Endothelial cell of umbilical vein (primary cell): Measurements from ENCODE around the gene MYL5. TPM values are rescaled to one million over a fixed set of nuclear protein-coding genes. Genes with fewer than 3 reads are reported as not detected.

Experiments used
- BruUV-seq: library from RNA; stranded (reverse); fragments of 400-500 nt; replicated peaks from 2 replicates; lab custom pipeline; 2021; lab: Mats Ljungman, UMichigan
- CTCF ChIA-PET: fragments of 300-600, 350-600 bp; sonication (Branson Sonifier 250); formaldehyde crosslinking; loops from one replicate; lab custom pipeline; 2021; ENCODE audit warnings: antibody characterized with exemption, inconsistent platforms; lab: Charles Lee
- POLR2A ChIA-PET: fragments of 300-600, 350-600 bp; sonication (Branson Sonifier 250); formaldehyde crosslinking; loops from one replicate; lab custom pipeline; 2021; ENCODE audit warnings: antibody characterized with exemption, inconsistent platforms; lab: Charles Lee
- DNase-seq: peaks from one replicate; pipeline ENCODE4 v3.0.0-alpha.2; 2011; ENCODE audit warnings: low read depth, low spot score
- FAIRE-seq: peaks from 2 replicates; lab custom pipeline; 2011; peaks lifted over from hg19 to GRCh38; lab: Jason Lieb, UNC
- H2AFZ ChIP-seq: 2 replicates; pipeline ENCODE4 v1.6.0; 2012; ENCODE audit warnings: low read depth, low read length, control low read depth, inconsistent platforms
- H3K27ac ChIP-seq: 2 replicates; pipeline ENCODE4 v1.5.1; 2011; ENCODE audit warnings: low read depth, mild to moderate bottlenecking, control low read depth, low read length, moderate library complexity; ENCODE audit not compliant: insufficient read depth
- H3K27me3 ChIP-seq, 2 experiments: 2 replicates each; pipeline versions ENCODE4 v1.6.0 to v1.6.1; 2011; ENCODE audit warnings: low read length in 2 of 2, mixed read lengths in 1 of 2; ENCODE audit not compliant: control insufficient read depth in 2 of 2, insufficient read depth in 2 of 2
- H3K36me3 ChIP-seq, 2 experiments: 2 replicates in 1 of 2; 3 replicates in 1 of 2; pipeline ENCODE4 v1.5.1; 2011; ENCODE audit warnings: low read length in 2 of 2, mild to moderate bottlenecking in 1 of 2, moderate library complexity in 1 of 2; ENCODE audit not compliant: control insufficient read depth in 2 of 2, insufficient read depth in 2 of 2; ENCODE audit errors: extremely low read depth in 1 of 2
- H3K4me1 ChIP-seq: 3 replicates; pipeline ENCODE4 v1.5.1; 2011; ENCODE audit warnings: mild to moderate bottlenecking, low read length; ENCODE audit not compliant: control insufficient read depth, insufficient read depth; ENCODE audit errors: extremely low read depth
- H3K4me2 ChIP-seq: 2 replicates; pipeline ENCODE4 v1.6.1; 2011; ENCODE audit warnings: low read length, control low read depth, mixed read lengths; ENCODE audit not compliant: insufficient read depth
- H3K4me3 ChIP-seq, 3 experiments: fragments of 200-600 bp in 1 of 3; sonication (generic), shearing (Covaris generic) in 1 of 3; replicated peaks in 1 of 3; 2 replicates each; pipeline ENCODE4 v1.5.1; 2011 to 2016; ENCODE audit warnings: control low read depth in 3 of 3, low read length in 3 of 3, mild to moderate bottlenecking in 2 of 3, inconsistent platforms in 1 of 3, low read depth in 1 of 3, moderate library complexity in 1 of 3; ENCODE audit not compliant: insufficient read depth in 1 of 3
- H3K79me2 ChIP-seq: 2 replicates; pipeline ENCODE4 v1.6.0; 2012; ENCODE audit warnings: low read length, inconsistent platforms; ENCODE audit not compliant: control insufficient read depth, insufficient read depth
- H3K9ac ChIP-seq: replicated peaks from 2 replicates; pipeline ENCODE3; 2011; ENCODE audit warnings: low read length, control low read depth; ENCODE audit not compliant: insufficient read depth; ENCODE audit errors: extremely low read depth
- H3K9me1 ChIP-seq: replicated peaks from 3 replicates; pipeline ENCODE4 v1.6.0; 2011; ENCODE audit warnings: mild to moderate bottlenecking, low read length; ENCODE audit not compliant: control insufficient read depth, insufficient read depth; ENCODE audit errors: extremely low read depth
- H3K9me3 ChIP-seq: replicated peaks from 2 replicates; pipeline ENCODE4 v1.5.1; 2012; ENCODE audit warnings: low read length, inconsistent platforms; ENCODE audit not compliant: control insufficient read depth, insufficient read depth
- H4K20me1 ChIP-seq: replicated peaks from 2 replicates; pipeline ENCODE3; 2011; ENCODE audit warnings: mild to moderate bottlenecking, low read length; ENCODE audit not compliant: control insufficient read depth, insufficient read depth; ENCODE audit errors: extremely low read depth
- CTCF ChIP-seq, 2 donors: IDR thresholded peaks; 1 replicate in 1 of 2; 2 replicates in 1 of 2; pipeline ENCODE4 v1.5.1; 2011; ENCODE audit warnings: low read length in 2 of 2, mild to moderate bottlenecking in 2 of 2, moderate library complexity in 2 of 2, control low read depth in 1 of 2, inconsistent platforms in 1 of 2, low read depth in 1 of 2; ENCODE audit not compliant: insufficient read depth in 1 of 2; ENCODE audit errors: extremely low read depth in 1 of 2
- EZH2 ChIP-seq: IDR thresholded peaks from 2 replicates; pipeline ENCODE4 v1.6.1; 2012; ENCODE audit warnings: borderline replicate concordance, low read depth, mild to moderate bottlenecking, moderate library complexity, low read length, inconsistent platforms; ENCODE audit not compliant: severe bottlenecking
- FOS ChIP-seq: IDR thresholded peaks from 2 replicates; pipeline ENCODE4 v1.6.1; 2011; ENCODE audit warnings: mild to moderate bottlenecking, low read length, moderate library complexity, borderline replicate concordance; ENCODE audit not compliant: insufficient read depth
- GATA2 ChIP-seq: IDR thresholded peaks from 2 replicates; pipeline ENCODE4 v1.7.0; 2011; ENCODE audit warnings: low read depth, mild to moderate bottlenecking, moderate library complexity, mixed read lengths, low read length; ENCODE audit not compliant: insufficient read length, insufficient read depth
- JUN ChIP-seq: IDR thresholded peaks from 2 replicates; pipeline ENCODE4 v1.6.1; 2011; ENCODE audit warnings: borderline replicate concordance, low read depth; ENCODE audit not compliant: insufficient read length, insufficient read depth
- MAX ChIP-seq: IDR thresholded peaks from 2 replicates; pipeline ENCODE4 v1.6.1; 2011; ENCODE audit not compliant: insufficient read depth, insufficient read length
- MYC ChIP-seq: IDR thresholded peaks from one replicate; pipeline ENCODE4 v1.6.1; 2011; ENCODE audit warnings: mild to moderate bottlenecking, low read depth, low read length
- POLR2A ChIP-seq: IDR thresholded peaks from 2 replicates; pipeline ENCODE4 v1.6.1; 2012; ENCODE audit warnings: low read depth, mild to moderate bottlenecking, control low read depth, low read length
- dilution Hi-C: fragments of 300-500 bp; cut with MboI; formaldehyde crosslinking; loops from one replicate; pipeline ENCODE4 v1.15.0; 2019; ENCODE audit warnings: low sequenced_read_pairs; ENCODE audit not compliant: extremely low pct_ligation_motif_present
- intact Hi-C: fragments of 100-400 bp; cut with micrococcal nuclease; formaldehyde crosslinking; loops from one replicate; pipeline ENCODE4 v1.10.0; 2022
- polyA plus RNA-seq, 4 experiments: library from polyadenylated mRNA; depleted of rRNA in 3 of 4; stranded (reverse) in 3 of 4; unstranded in 1 of 4; fragments of >200 nt; gene quantifications; 2 replicates each; pipeline versions ENCODE4 v1.2.1 to v1.2.3, GENCODE V29; 2011 to 2012; ENCODE audit warnings: missing spikeins in 1 of 4
- total RNA-seq: library from RNA; stranded (reverse); gene quantifications from 2 replicates; pipeline ENCODE4 v1.2.3, GENCODE V29; 2021

The MYL5 gene
- total and polyA plus RNA-seq, 2 donors (not counting 3 experiments of a cell fraction or from before 2014, with no cell fraction given), result 12.3 to 13.4 TPM

GRCh38 chr4:688854-689681 lies 14.7 kb downstream of the MYL5 start, which contains the start of gene SLC49A3:
Gene SLC49A3, minus strand, starts transcription at chr4:689151. Its CDS starts 24 bp downstream, at chr4:689127.
- no peak for DNase-seq
- no TSS peak for BruUV-seq
- H3K9me1 ChIP-seq, result no peaks in the 10 kb centered on the region
- no peaks in the 10 kb centered on the region for H3K36me3 ChIP-seq
- H3K27me3 ChIP-seq, result peaks cover 0 to 4% of the 10 kb centered on the region in 2 experiments
- ChIA-PET POLR2A (no interaction called here), CTCF (no interaction called here)
- intact Hi-C loops (no loop called here), dilution Hi-C loops (no loop called here)
- H3K27ac ChIP-seq, result peak within 1 kb of the TSS; percentile 12
- H3K9me3 ChIP-seq, result no peaks in the 10 kb centered on the region
- TF ChIP-seq POLR2A, result peak; percentile 19
- TF ChIP-seq JUN, result no peak
- peak within 1 kb of the TSS; percentile 30 for H3K4me2 ChIP-seq
- no peaks in the 10 kb centered on the region for H3K79me2 ChIP-seq
- H3K4me1 ChIP-seq, result peaks cover 14% of the 10 kb centered on the region
- H3K9ac ChIP-seq, result no peak within 1 kb of the TSS
- FAIRE-seq, result peak; percentile 15
- H2AFZ ChIP-seq, result peak within 1 kb of the TSS; percentile 95
- H3K4me3 ChIP-seq, result peak within 1 kb of the TSS in 2 of 3 experiments; percentile 0 to 35
- no peaks in the 10 kb centered on the region for H4K20me1 ChIP-seq

- H3K9me1 ChIP-seq, result no peaks in the 10 kb centered on the region
- peak overlapping the region; percentile 95 for H2AFZ ChIP-seq
- TF ChIP-seq JUN, result no peak
- TF ChIP-seq FOS, result no peak
- TF ChIP-seq POLR2A, result no peak
- no peak for TF ChIP-seq EZH2
- TF ChIP-seq MAX, result no peak
- TF ChIP-seq CTCF (IDR thresholded peaks at IDR 0.05; ENCODE audit: extremely low read depth in 1 of 2, insufficient read depth in 1 of 2, low read depth in 1 of 2, low read length in 2 of 2), result no peak
- no peak for TF ChIP-seq MYC
- TF ChIP-seq GATA2, result no peak
- intact Hi-C loops (no loop called here), dilution Hi-C loops (no loop called here)
- no peaks in the 10 kb centered on the region for H3K79me2 ChIP-seq
- no peak overlapping the region for H3K9ac ChIP-seq
- BruUV-seq, result no TSS peak
- H4K20me1 ChIP-seq, result no peaks in the 10 kb centered on the region
- H3K36me3 ChIP-seq, result no peaks in the 10 kb centered on the region
- H3K27ac ChIP-seq, result no peak overlapping the region
- DNase-seq (no peak), FAIRE-seq (no peak)
- ChIA-PET CTCF (no interaction called here), POLR2A (no interaction called here)
- H3K27me3 ChIP-seq, result peaks cover 0 to 4% of the 10 kb centered on the region in 2 experiments
- peaks cover 14% of the 10 kb centered on the region for H3K4me1 ChIP-seq
- H3K4me2 ChIP-seq, result no peak overlapping the region
- H3K4me3 ChIP-seq, result no peak overlapping the region
- no peaks in the 10 kb centered on the region for H3K9me3 ChIP-seq
These were observed 15.4 kb downstream of the MYL5 start for GRCh38 chr4:689723-690122.
